HG03469 (cell line): ENCODE results near the gene ADAMTS9.

ENCODE experiments used
- ATAC-seq: cut with Tn5 transposase; IDR thresholded peaks from one replicate; pipeline ENCODE4 v1.9.1; 2021; ENCODE audit warnings: mild to moderate bottlenecking, moderate library complexity, moderate number of reproducible peaks; ENCODE audit not compliant: unreplicated experiment

The ADAMTS9 gene

GRCh38 chr3:64578797-64579196 is 109.0 kb downstream of the ADAMTS9 start:
- ATAC-seq = no peak

- ATAC-seq = no peak
Observed at GRCh38 chr3:64578062-64578770, 109.6 kb downstream of the ADAMTS9 start.

GRCh38 chr3:64576211-64576775 is 111.5 kb downstream of the ADAMTS9 start:
- no peak for ATAC-seq

DNA sequence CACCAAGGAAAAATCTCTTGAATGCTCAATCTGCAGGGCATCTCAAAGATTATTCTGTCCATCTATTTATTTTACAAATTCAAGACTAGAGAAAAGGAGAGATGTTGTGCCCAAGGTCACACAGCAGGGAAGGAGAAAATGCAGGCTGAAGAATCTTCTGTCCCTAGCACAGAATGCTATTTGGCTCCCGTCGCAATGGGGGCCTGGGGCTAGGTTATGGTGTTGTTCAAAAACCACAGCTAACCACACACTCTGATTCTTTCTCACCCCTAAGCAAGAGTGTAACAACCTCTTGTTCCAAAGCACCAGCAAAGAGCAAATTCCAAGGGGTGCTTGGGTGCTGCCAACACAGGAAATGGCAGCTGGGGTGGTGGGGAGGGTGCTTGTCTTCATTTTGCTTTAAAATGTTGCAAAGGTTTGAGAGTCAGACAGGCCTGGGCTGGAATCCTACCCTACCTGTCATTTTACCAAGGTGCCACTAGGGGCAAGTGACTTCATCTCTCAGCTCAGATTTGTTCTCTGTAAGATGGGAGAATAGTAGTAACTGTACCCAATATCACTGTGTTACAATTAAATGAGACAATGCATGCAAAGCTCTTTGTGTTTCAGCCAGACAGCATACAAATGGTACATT is 112.5 kb downstream of the ADAMTS9 start:
- ATAC-seq = peak; percentile 92

DNA sequence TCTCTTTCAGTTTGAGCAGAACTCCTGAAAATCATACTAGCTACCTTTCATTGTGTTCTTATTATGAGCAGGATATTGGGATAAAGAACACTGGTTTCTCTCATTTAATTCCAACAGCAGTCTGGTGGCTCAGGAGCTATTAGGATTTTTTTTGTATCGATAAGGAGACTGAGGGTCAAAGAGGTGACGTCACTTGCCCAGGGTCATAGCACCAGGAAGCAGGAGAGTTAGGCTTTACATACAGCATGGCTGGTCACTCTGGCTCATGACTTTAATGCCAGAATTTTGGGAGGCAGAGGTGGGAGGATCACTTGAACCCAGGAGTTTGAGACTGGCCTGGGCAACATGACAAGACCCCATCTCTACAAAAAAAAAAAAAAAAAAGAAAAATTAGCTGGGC is 113.6 kb downstream of the ADAMTS9 start:
- no peak for ATAC-seq

DNA sequence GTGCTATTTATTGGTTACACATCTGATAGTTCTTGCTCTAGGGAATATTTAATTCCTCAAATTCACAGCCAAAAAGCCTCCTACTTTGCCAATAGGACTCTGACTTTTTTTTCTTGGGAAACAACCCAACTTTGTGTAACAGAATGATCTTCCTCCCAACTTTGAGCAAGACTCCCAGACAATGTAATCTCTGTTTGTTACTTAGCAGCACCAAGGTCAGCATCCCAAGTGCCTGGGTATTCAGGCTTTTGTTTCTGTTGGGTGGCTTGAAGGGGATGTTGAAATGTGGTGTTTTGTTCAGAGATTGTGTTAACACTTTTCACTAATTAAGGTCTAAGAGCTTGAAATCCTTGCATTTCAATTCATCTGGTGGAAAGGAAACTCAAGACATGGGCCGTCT is 115.8 kb downstream of the ADAMTS9 start:
- ATAC-seq = no peak

- ATAC-seq = no peak
Observed at GRCh38 chr3:64568895-64569517, 118.8 kb downstream of the ADAMTS9 start.

DNA sequence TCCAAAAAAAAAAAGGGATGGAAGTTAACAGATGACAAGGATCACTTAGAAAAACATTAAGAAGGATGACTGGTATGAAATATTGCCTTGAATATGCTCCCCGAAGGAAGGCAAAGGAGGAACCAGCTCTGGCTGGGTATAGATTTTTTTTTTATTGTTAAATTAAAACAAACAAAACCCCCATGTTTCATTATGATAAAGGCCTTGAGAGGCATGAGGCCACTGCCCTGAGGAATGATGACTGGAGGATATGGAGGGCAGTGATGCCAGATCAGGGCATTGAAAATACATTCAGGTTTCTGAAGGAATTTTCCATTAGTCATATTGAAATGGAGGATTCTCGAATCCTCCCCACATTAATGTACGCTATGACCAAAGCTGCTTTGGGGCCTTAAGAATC is 120.9 kb downstream of the ADAMTS9 start:
- no peak for ATAC-seq

- no peak for ATAC-seq
Observed at GRCh38 chr3:64563751-64564150, 124.0 kb downstream of the ADAMTS9 start.

- no peak for ATAC-seq
Observed at GRCh38 chr3:64561868-64562267, 125.9 kb downstream of the ADAMTS9 start.

GRCh38 chr3:64561325-64561843 is 126.4 kb downstream of the ADAMTS9 start:
- ATAC-seq = no peak

- no peak for ATAC-seq
Observed at GRCh38 chr3:64560791-64561190, 127.0 kb downstream of the ADAMTS9 start.

GRCh38 chr3:64559588-64559987 is 128.2 kb downstream of the ADAMTS9 start:
- ATAC-seq = no peak

DNA sequence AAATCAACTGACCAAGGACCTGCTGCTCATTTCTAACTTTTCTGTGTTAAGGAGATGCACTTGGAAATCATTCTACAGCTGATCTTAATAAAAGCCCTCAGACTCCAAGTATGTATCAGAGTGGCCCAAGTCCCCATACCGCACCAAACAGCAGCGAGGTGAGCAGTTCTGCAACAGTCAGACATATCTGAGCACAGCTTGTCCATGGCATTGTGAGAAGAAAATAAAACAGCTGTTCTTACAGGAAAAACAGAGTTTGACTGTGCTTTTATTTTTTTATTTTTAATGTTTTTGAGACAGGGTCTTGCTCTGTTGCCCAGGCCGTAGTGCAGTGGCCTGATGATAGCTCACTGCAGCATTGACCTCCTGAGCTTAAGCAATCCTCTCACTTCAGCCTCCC is 131.8 kb downstream of the ADAMTS9 start:
- ATAC-seq = no peak

DNA sequence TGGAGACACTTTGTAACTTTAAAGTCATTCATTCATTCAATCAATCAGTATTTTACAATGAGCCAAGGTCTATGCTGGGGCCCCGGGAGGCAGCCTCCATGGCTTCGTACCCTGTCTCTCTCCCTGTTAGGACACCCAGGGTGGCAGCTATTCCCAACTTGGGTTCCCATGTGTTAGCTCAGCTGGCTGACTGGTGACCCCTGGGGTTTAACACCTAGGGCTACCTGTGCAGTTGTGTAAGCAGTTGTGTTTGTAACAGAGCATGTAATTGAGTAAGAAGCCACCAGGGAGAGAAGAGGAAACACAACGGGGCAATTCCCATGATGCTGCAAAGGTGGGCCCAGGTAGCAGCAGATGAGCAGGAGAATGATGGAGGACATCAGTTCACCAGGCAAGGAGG is 132.4 kb downstream of the ADAMTS9 start:
- no peak for ATAC-seq

GRCh38 chr3:64554096-64554920 is 133.5 kb downstream of the ADAMTS9 start:
- no peak for ATAC-seq

GRCh38 chr3:64552966-64553365 is 134.8 kb downstream of the ADAMTS9 start:
- ATAC-seq = no peak

DNA sequence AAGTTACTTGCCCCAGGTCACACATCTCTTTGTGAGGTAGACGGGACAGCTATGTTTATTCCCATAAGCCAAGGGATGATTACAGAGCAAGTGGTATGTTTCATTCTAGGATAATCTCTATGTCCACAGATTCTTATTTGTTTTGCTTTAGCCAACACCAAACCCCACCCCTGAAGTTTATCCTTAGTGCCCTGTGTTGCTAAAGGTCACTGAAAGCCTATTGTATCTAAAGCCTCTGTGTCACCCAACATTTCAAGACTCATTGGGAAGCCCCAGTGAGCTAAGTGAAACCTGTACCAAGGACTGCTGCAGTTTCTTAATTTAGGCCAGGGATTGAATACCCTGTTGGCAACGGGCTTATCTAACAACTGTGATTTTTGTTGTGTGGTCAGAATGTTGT is 135.6 kb downstream of the ADAMTS9 start:
- no peak for ATAC-seq

- no peak for ATAC-seq
Observed at GRCh38 chr3:64551697-64552096, 136.1 kb downstream of the ADAMTS9 start.

DNA sequence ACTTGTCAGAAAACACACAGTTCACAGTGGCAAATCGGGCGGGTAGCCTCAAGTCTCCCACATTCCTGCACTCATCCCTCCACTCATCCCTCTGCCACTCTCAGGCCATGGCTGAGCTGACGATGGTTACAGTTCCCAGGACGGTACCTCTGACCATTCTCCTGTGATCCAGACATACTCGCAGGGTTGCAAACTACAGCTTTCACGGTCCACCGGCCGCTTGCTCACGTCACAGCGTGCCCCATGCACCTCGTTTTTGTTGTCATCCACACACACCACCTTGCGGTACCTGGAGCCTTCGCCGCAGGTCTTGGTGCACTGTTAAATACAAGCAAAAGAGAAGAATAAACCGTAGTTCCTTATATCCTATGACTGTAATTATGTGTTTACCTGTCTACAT is 137.1 kb downstream of the ADAMTS9 start:
- no peak for ATAC-seq

GRCh38 chr3:64549869-64550268 is 137.9 kb downstream of the ADAMTS9 start:
- no peak for ATAC-seq
